Loucy (cell line): ENCODE results near the gene HLA-B.
"Not testable (repeated sequence)": the region's sequence is repeated elsewhere in the genome, so short reads cannot be mapped to it uniquely, and the experiment has no call there.

Experiments
- EZH2phosphoT487 ChIP-seq: fragments of 200-600 bp; IDR thresholded peaks from 2 replicates; pipeline ENCODE4 v1.6.1; 2018; ENCODE audit warnings: antibody characterized with exemption, mild to moderate bottlenecking, moderate library complexity, borderline replicate concordance
- TF ChIP-seq, protein P1 (sequence below): fragments of 200-600 bp; sonication (generic); conservative IDR thresholded peaks from 2 replicates; pipeline ENCODE4 v1.5.1; 2014; ENCODE audit warnings: mild to moderate bottlenecking, antibody characterized with exemption, low read length

DNA sequence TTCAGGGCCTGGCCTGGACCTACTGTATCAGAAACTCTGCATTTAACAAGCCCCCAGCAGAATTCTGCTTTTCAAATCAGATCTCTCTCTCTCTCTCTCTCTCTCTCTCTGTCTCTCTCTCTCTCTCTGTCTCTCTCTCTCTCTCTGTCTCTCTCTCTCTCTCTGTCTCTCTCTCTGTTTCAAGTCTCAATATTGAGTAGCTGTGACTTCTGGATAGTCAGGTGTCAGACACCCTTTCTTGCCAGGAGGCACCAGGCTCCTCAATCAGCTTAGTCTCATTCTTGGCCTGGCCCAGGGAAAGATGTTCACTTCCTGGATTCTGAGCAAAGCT is 32.8 kb upstream of the HLA-B start:
- TF ChIP-seq, protein P1, sequence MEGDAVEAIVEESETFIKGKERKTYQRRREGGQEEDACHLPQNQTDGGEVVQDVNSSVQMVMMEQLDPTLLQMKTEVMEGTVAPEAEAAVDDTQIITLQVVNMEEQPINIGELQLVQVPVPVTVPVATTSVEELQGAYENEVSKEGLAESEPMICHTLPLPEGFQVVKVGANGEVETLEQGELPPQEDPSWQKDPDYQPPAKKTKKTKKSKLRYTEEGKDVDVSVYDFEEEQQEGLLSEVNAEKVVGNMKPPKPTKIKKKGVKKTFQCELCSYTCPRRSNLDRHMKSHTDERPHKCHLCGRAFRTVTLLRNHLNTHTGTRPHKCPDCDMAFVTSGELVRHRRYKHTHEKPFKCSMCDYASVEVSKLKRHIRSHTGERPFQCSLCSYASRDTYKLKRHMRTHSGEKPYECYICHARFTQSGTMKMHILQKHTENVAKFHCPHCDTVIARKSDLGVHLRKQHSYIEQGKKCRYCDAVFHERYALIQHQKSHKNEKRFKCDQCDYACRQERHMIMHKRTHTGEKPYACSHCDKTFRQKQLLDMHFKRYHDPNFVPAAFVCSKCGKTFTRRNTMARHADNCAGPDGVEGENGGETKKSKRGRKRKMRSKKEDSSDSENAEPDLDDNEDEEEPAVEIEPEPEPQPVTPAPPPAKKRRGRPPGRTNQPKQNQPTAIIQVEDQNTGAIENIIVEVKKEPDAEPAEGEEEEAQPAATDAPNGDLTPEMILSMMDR, result not testable (repeated sequence)
- TF ChIP-seq EZH2phosphoT487, result not testable (repeated sequence)
